Measurements from ENCODE around the gene BPIFB4.

DNA sequence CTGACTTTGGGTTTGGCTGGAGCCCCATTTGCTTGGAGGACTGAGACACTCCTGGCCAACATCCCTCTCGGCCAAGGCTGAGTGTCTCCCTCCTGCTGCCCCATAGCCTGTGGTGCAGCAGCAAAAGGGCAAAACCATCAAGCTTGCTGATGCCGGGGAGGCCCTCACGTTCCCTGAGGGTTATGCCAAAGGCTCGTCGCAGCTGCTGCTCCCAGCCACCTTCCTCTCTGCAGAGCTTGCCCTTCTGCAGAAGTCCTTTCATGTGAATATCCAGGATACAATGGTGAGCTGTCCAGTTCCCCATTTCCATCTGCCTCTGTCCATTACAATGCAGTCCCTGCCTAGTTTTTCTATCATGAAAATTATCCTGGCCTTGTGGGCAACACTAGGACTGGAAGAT is 42.0 kb upstream of the BPIFB4 start:
- no peak for TF ChIP-seq EZH2 (IDR thresholded peaks at IDR 0.05; ENCODE audit: borderline replicate concordance, low read depth, low read length, severe bottlenecking)
- TF ChIP-seq, protein P1, sequence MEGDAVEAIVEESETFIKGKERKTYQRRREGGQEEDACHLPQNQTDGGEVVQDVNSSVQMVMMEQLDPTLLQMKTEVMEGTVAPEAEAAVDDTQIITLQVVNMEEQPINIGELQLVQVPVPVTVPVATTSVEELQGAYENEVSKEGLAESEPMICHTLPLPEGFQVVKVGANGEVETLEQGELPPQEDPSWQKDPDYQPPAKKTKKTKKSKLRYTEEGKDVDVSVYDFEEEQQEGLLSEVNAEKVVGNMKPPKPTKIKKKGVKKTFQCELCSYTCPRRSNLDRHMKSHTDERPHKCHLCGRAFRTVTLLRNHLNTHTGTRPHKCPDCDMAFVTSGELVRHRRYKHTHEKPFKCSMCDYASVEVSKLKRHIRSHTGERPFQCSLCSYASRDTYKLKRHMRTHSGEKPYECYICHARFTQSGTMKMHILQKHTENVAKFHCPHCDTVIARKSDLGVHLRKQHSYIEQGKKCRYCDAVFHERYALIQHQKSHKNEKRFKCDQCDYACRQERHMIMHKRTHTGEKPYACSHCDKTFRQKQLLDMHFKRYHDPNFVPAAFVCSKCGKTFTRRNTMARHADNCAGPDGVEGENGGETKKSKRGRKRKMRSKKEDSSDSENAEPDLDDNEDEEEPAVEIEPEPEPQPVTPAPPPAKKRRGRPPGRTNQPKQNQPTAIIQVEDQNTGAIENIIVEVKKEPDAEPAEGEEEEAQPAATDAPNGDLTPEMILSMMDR (IDR thresholded peaks at IDR 0.05; ENCODE audit: extremely low read depth in 1 of 2, insufficient read depth in 1 of 2, low read depth in 1 of 2, low read length in 2 of 2) = no peak
- TF ChIP-seq POLR2A (IDR thresholded peaks at IDR 0.05; ENCODE audit: low read depth, low read length) = no peak
- TF ChIP-seq MYC (IDR thresholded peaks at IDR 0.05; ENCODE audit: low read depth, low read length) = no peak
- TF ChIP-seq POLR2AphosphoS5 (IDR thresholded peaks at IDR 0.05; ENCODE audit: insufficient read depth, low read depth, low read length) = no peak
